ENCODE measurements around the gene SPEN.

GRCh38 chr1:15851210-15852035, 3.9 kb downstream of the SPEN start:
- TF ChIP-seq EZH2 (IDR thresholded peaks at IDR 0.05; ENCODE audit: insufficient read depth, low read length) = no peak
- no peak for TF ChIP-seq CTCF (IDR thresholded peaks at IDR 0.05; ENCODE audit: insufficient read depth, low read depth, low read length)

All from astrocyte (in vitro differentiated cells and primary cell).